ENCODE data around the gene JAK3. TPM values are rescaled to one million over a fixed set of nuclear protein-coding genes. Genes with fewer than 3 reads are reported as not detected.

Gene JAK3
- total and polyA plus RNA-seq, 10 donors, result 30.6 to 203 (median 116) TPM

- no peaks in the 10 kb centered on the region for H3K9me3 ChIP-seq
- H3K36me3 ChIP-seq, result no peaks in the 10 kb centered on the region
- DNase-seq, result no peak
- intact Hi-C loops (cut with DNase I; ENCODE audit: low total_unique reads), result no loop called here
- H3K27me3 ChIP-seq (replicated peaks in 1 of 7), result peaks cover 3 to 53% (median 25%) of the 10 kb centered on the region in 7 donors
- H3K4me1 ChIP-seq, result peaks cover 0 to 52% (median 28%) of the 10 kb centered on the region in 6 donors
- 3 to 15% (median 8%) methylated on average over 39 to 50 of the region's 50 CpGs for WGBS, 5 donors
- peak within 1 kb of the TSS in 4 of 8 donors; percentile 10 to 60 (median 10) for H3K4me3 ChIP-seq
- H3K27ac ChIP-seq, result peak within 1 kb of the TSS in 1 of 8 donors; percentile 16
- TF ChIP-seq POLR2A (IDR thresholded peaks at IDR 0.05), result no peak
- TF ChIP-seq CTCF (IDR thresholded peaks at IDR 0.05 in 8 of 11, conservative IDR thresholded peaks at IDR 0.05 in 3 of 11), result no peak
- peak in 2 of 3 donors; percentile 30 for TF ChIP-seq POLR2AphosphoS5 (IDR thresholded peaks at IDR 0.05)
Observed at GRCh38 chr19:17794731-17795494, 52.9 kb downstream of the JAK3 start, which contains the start of gene B3GNT3. Gene B3GNT3, plus strand, starts transcription at chr19:17795138. Its CDS starts 12,670 bp downstream, at chr19:17807808.

- Histone ChIP-seq H3K36me3 (peaks cover 0 to 2% (median 0%) of the 10 kb centered on the region in 6 donors), H3K27me3 (replicated peaks in 1 of 7) (peaks cover 3 to 53% (median 25%) of the 10 kb centered on the region in 7 donors), H3K4me3 (peak overlapping the region in 2 of 8 donors; percentile 10 to 60), H3K4me1 (peaks cover 0 to 52% (median 28%) of the 10 kb centered on the region in 6 donors), H3K27ac (no peak overlapping the region), H3K9me3 (no peaks in the 10 kb centered on the region)
- 47 to 80% (median 64%) methylated on average over 9 of the region's 9 CpGs for WGBS, 5 donors
- TF ChIP-seq POLR2A (IDR thresholded peaks at IDR 0.05) (no peak), POLR2AphosphoS5 (IDR thresholded peaks at IDR 0.05) (no peak), CTCF (IDR thresholded peaks at IDR 0.05 in 8 of 11, conservative IDR thresholded peaks at IDR 0.05 in 3 of 11) (no peak)
- no peak for DNase-seq
- intact Hi-C loops (cut with DNase I; ENCODE audit: low total_unique reads), result no loop called here
Observed at GRCh38 chr19:17794412-17794730, 53.4 kb downstream of the JAK3 start.

GRCh38 chr19:17790059-17790780 lies 57.6 kb downstream of the JAK3 start:
- DNase-seq, result no peak
- TF ChIP-seq CTCF (IDR thresholded peaks at IDR 0.05 in 8 of 11, conservative IDR thresholded peaks at IDR 0.05 in 3 of 11) (no peak), POLR2A (IDR thresholded peaks at IDR 0.05) (no peak), POLR2AphosphoS5 (IDR thresholded peaks at IDR 0.05) (no peak)
- Histone ChIP-seq H3K27ac (no peak overlapping the region), H3K4me3 (no peak overlapping the region), H3K4me1 (peaks cover 0 to 34% (median 20%) of the 10 kb centered on the region in 6 donors), H3K27me3 (replicated peaks in 1 of 7) (peaks cover 0 to 25% (median 14%) of the 10 kb centered on the region in 7 donors), H3K9me3 (no peaks in the 10 kb centered on the region), H3K36me3 (peaks cover 0 to 43% (median 17%) of the 10 kb centered on the region in 6 donors)
- intact Hi-C loops (cut with DNase I; ENCODE audit: low total_unique reads), result no loop called here
- 73 to 83% (median 78%) methylated on average over 6 of the region's 6 CpGs for WGBS, 5 donors

GRCh38 chr19:17788632-17789031 lies 59.1 kb downstream of the JAK3 start:
- peaks cover 0 to 34% (median 14%) of the 10 kb centered on the region in 6 donors for H3K4me1 ChIP-seq
- peaks cover 0 to 59% (median 21%) of the 10 kb centered on the region in 6 donors for H3K36me3 ChIP-seq
- H3K27me3 ChIP-seq (replicated peaks in 1 of 7), result peaks cover 0 to 10% (median 2%) of the 10 kb centered on the region in 7 donors
- no peak overlapping the region for H3K4me3 ChIP-seq
- no peak for DNase-seq
- no peaks in the 10 kb centered on the region for H3K9me3 ChIP-seq
- intact Hi-C loops (cut with DNase I; ENCODE audit: low total_unique reads), result no loop called here
- no peak for TF ChIP-seq POLR2AphosphoS5 (IDR thresholded peaks at IDR 0.05)
- no peak for TF ChIP-seq CTCF (IDR thresholded peaks at IDR 0.05 in 8 of 11, conservative IDR thresholded peaks at IDR 0.05 in 3 of 11)
- TF ChIP-seq POLR2A (IDR thresholded peaks at IDR 0.05), result no peak
- H3K27ac ChIP-seq, result no peak overlapping the region
- WGBS, 5 donors, result 61 to 93% (median 86%) methylated on average over 2 of the region's 2 CpGs

All from spleen (tissue), 11 donors.